Testis (tissue), 3 donors: Measurements from ENCODE around the gene HMOX1. TPM values are rescaled to one million over a fixed set of nuclear protein-coding genes. Genes with fewer than 3 reads are reported as not detected.

Source experiments
- DNase-seq: peaks from one replicate; pipeline ENCODE4 v3.0.0-alpha.2; 2019
- H3K27ac ChIP-seq, 2 donors: fragments of 200-600 bp; sonication (generic); one replicate each; pipeline ENCODE4 v1.5.1; 2019
- H3K27me3 ChIP-seq: fragments of 200-600 bp; sonication (generic); one replicate; pipeline ENCODE4 v1.5.1; 2019
- H3K36me3 ChIP-seq: fragments of 200-600 bp; sonication (generic); one replicate; pipeline ENCODE4 v1.5.1; 2017; ENCODE audit warnings: low read depth; ENCODE audit errors: missing control alignments
- H3K4me1 ChIP-seq: fragments of 200-600 bp; sonication (generic); one replicate; pipeline ENCODE4 v1.5.1; 2019
- H3K4me3 ChIP-seq, 2 donors: fragments of 200-600 bp; sonication (generic); one replicate each; pipeline ENCODE4 v1.5.1; 2017 to 2019
- H3K9me3 ChIP-seq: fragments of 200-600 bp; sonication (generic); one replicate; pipeline ENCODE4 v1.5.1; 2017
- POLR2A ChIP-seq: fragments of 450-650 bp; IDR thresholded peaks from one replicate; pipeline ENCODE4 v1.6.1; 2017; ENCODE audit warnings: antibody characterized with exemption, mild to moderate bottlenecking, moderate library complexity
- WGBS, 2 donors: methylation state at CpG; one replicate each; pipeline ENCODE4 v1.1.5; 2018; 5-methylcytosine and 5-hydroxymethylcytosine counted together
- intact Hi-C: fragments of 100-400 bp; cut with DNase I; formaldehyde crosslinking; loops from one replicate; pipeline ENCODE4 v1.15.1; 2023; ENCODE audit warnings: low total_unique reads
- polyA plus RNA-seq: library from polyadenylated mRNA; stranded (reverse); fragments of 350-450 nt; fragmentation: Illumina TruSeq; extraction: RNeasy Lipid Tissue Mini Kit (QIAGEN cat#74804); gene quantifications from one replicate; pipeline ENCODE4 v1.2.3, GENCODE V29; 2014; ENCODE audit warnings: low read depth, low replicate concordance; ENCODE audit not compliant: insufficient read depth
- total RNA-seq, 2 donors: library from RNA; depleted of rRNA; stranded (reverse); fragments of >200 nt; gene quantifications; one replicate each; pipeline ENCODE4 v1.2.3, GENCODE V29; 2016
- TF ChIP-seq, protein P1 (sequence below), 3 experiments: fragments of 450-650 bp in 2 of 3; fragments of 200-600 bp in 1 of 3; sonication (generic) in 1 of 3; IDR thresholded peaks; one replicate each; pipeline ENCODE4 v1.5.1; 2016 to 2019; ENCODE audit warnings: antibody characterized with exemption in 3 of 3, mild to moderate bottlenecking in 2 of 3, moderate library complexity in 1 of 3

The HMOX1 gene
- total and polyA plus RNA-seq, 3 donors from 2014 or later, result 22.0 to 37.8 (median 35.2) TPM

DNA sequence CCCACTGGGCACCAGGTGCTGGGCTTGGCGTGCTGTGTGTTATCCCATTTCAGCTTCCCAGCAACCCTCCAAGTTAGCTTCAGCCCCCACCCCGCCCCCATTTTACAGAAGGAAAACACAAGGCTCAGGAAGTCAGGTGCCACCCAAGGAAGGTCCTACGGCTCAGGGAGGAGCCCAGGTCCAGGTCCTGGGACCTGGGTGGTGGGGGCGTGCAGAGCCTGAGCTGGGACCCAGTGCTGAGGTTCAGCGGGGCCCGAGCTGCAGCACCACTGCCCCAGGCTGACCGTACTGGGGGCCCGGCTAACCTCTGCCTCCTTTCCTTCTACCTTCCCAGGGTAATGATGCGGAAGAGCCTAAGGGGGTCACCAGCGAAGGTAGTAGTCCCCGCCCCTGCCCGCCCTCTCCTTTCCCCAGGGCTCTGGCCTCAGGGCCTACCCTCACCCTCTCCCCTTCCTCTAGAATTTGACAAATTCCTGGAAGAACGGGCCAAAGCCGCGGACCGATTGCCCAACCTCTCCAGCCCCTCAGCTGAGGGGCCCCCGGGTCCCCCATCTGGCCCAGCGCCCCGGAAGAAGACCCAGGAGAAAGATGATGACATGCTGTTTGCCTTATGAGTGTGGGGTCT, 34.2 kb upstream of the HMOX1 start:
- H3K36me3 ChIP-seq, result no peaks in the 10 kb centered on the region
- TF ChIP-seq, protein P1, sequence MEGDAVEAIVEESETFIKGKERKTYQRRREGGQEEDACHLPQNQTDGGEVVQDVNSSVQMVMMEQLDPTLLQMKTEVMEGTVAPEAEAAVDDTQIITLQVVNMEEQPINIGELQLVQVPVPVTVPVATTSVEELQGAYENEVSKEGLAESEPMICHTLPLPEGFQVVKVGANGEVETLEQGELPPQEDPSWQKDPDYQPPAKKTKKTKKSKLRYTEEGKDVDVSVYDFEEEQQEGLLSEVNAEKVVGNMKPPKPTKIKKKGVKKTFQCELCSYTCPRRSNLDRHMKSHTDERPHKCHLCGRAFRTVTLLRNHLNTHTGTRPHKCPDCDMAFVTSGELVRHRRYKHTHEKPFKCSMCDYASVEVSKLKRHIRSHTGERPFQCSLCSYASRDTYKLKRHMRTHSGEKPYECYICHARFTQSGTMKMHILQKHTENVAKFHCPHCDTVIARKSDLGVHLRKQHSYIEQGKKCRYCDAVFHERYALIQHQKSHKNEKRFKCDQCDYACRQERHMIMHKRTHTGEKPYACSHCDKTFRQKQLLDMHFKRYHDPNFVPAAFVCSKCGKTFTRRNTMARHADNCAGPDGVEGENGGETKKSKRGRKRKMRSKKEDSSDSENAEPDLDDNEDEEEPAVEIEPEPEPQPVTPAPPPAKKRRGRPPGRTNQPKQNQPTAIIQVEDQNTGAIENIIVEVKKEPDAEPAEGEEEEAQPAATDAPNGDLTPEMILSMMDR (IDR thresholded peaks at IDR 0.05), result no peak
- TF ChIP-seq POLR2A, result no peak
- WGBS, 2 donors, result 88 to 94% methylated on average over 5 to 19 of the region's 19 CpGs
- H3K27ac ChIP-seq, result no peak overlapping the region
- no peak for DNase-seq
- H3K4me3 ChIP-seq, result no peak overlapping the region
- intact Hi-C loops, result no loop called here
- H3K4me1 ChIP-seq, result peaks cover 6% of the 10 kb centered on the region
- no peaks in the 10 kb centered on the region for H3K27me3 ChIP-seq
- no peaks in the 10 kb centered on the region for H3K9me3 ChIP-seq

DNA sequence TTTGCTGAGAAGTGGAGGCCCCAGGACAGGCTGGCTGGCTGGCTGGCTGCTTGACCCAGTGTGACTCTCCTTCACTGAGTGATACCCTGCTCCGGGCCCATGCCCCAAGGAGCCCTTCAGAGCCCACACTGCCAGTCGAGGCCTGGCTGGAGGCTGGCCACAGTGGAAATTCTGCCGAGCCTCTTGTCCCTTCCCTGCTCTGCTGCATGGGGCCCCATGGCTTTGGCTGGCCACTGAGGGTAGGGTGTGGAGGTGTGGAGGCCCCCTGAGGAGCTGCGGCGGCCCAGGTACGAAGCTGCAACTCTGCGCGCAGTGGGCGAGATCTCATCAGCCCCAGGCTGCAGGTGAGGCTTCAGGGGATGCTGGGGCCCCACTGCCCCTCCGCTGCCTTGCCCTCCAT, 33.4 kb upstream of the HMOX1 start:
- H3K9me3 ChIP-seq, result no peaks in the 10 kb centered on the region
- no peak overlapping the region for H3K4me3 ChIP-seq
- H3K27ac ChIP-seq, result no peak overlapping the region
- no peak for DNase-seq
- TF ChIP-seq POLR2A, result no peak
- TF ChIP-seq, protein P1 (IDR thresholded peaks at IDR 0.05), result no peak
- intact Hi-C loops, result no loop called here
- no peaks in the 10 kb centered on the region for H3K36me3 ChIP-seq
- peaks cover 6% of the 10 kb centered on the region for H3K4me1 ChIP-seq
- 91 to 96% methylated on average over 5 to 10 of the region's 10 CpGs for WGBS, 2 donors
- no peaks in the 10 kb centered on the region for H3K27me3 ChIP-seq

DNA sequence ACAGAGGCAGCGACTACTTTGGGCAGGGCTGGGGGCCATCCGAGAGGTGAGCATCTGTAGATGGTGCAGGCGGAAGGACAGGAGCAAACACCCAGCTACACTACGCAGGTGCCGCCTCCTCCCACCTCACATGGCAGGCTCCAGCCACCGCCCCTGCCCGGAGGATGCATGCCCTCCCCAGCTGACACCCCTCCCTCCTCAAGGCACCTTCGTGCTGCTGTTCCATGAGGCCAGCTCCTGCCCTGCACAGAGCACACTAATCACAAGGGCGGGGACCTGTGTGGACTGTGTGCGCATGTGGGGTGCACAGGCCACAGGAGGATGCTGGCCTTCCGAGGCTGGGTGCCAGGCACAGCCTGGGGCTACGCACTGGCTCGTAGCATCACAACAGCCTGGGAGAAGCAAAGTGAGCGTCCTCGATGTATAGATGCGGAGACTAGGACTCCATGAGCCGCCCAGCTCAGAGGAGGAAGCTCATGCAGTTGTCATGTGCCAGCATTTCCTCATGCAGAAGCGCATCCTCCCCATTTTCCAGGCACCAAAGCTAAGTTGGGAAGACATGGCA, 32.8 kb upstream of the HMOX1 start:
- TF ChIP-seq, protein P1 (IDR thresholded peaks at IDR 0.05), result no peak
- no peak for TF ChIP-seq POLR2A
- H3K9me3 ChIP-seq, result no peaks in the 10 kb centered on the region
- H3K4me1 ChIP-seq, result peaks cover 6% of the 10 kb centered on the region
- no peaks in the 10 kb centered on the region for H3K27me3 ChIP-seq
- intact Hi-C loops, result no loop called here
- DNase-seq, result no peak
- 91 to 96% methylated on average over 10 to 18 of the region's 18 CpGs for WGBS, 2 donors
- H3K27ac ChIP-seq, result no peak overlapping the region
- no peak overlapping the region for H3K4me3 ChIP-seq
- H3K36me3 ChIP-seq, result no peaks in the 10 kb centered on the region

DNA sequence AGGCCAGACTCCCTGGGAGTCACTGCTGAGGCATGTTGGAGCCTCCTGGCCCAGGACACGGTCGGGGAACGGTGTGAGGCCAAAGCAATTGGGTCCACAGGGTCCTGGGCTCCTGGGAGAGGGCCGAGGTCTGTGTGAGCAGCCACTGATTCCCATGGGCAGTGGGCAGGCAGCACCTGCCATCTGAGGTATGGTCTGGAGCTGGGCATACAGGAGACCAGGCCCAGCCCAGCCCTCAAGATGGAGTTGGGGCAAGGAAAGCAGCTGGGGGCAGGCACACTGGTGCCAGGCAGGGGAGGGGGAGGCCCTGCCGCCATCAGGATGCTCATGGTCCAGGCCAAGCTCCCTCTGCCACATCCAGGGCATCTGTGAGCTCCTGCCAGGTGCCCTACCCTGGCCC, 32.2 kb upstream of the HMOX1 start:
- DNase-seq, result no peak

More for the DNA sequence above, 32.2 kb upstream of the HMOX1 start:
- H3K36me3 ChIP-seq, result no peaks in the 10 kb centered on the region
- H3K9me3 ChIP-seq, result no peaks in the 10 kb centered on the region
- intact Hi-C loops, result no loop called here
- no peak overlapping the region for H3K4me3 ChIP-seq
- H3K4me1 ChIP-seq, result peaks cover 6% of the 10 kb centered on the region
- 90% methylated on average over 5 of the region's 5 CpGs; no CpG with 5 or more reads in 1 of the 2 donors for WGBS, 2 donors
- no peaks in the 10 kb centered on the region for H3K27me3 ChIP-seq
- TF ChIP-seq, protein P1 (IDR thresholded peaks at IDR 0.05), result no peak
- TF ChIP-seq POLR2A, result no peak
- no peak overlapping the region for H3K27ac ChIP-seq
